Thymus (tissue), 11 donors: ENCODE measurements around the gene ACBD3. TPM values are rescaled to one million over a fixed set of nuclear protein-coding genes. Genes with fewer than 3 reads are reported as not detected.
"Not testable (repeated sequence)": the region's sequence is repeated elsewhere in the genome, so short reads cannot be mapped to it uniquely, and the experiment has no call there.

Experiments
- DNase-seq, 9 donors: peaks; one replicate each; pipeline ENCODE4 v3.0.0-alpha.2; 2013; ENCODE audit warnings: low spot score in 9 of 9, low read depth in 6 of 9, missing footprints in 1 of 9
- H3K27ac ChIP-seq, 2 donors: one replicate each; pipeline ENCODE4 v1.5.1; 2013; ENCODE audit warnings: control low read depth in 1 of 2, low read depth in 1 of 2, low read length in 1 of 2, mild to moderate bottlenecking in 1 of 2, moderate library complexity in 1 of 2
- H3K27me3 ChIP-seq, 2 donors: one replicate each; pipeline ENCODE4 v1.5.1; 2013; ENCODE audit warnings: low read length in 1 of 2; ENCODE audit not compliant: control insufficient read depth in 2 of 2, insufficient read depth in 1 of 2
- H3K36me3 ChIP-seq, 2 donors: one replicate each; pipeline ENCODE4 v1.5.1; 2013; ENCODE audit warnings: low read length in 1 of 2, mild to moderate bottlenecking in 1 of 2, moderate library complexity in 1 of 2; ENCODE audit not compliant: control insufficient read depth in 2 of 2, insufficient read depth in 2 of 2
- H3K4me1 ChIP-seq, 2 donors: one replicate each; pipeline ENCODE4 v1.5.1; 2013; ENCODE audit warnings: low read length in 2 of 2; ENCODE audit not compliant: control insufficient read depth in 2 of 2, insufficient read depth in 2 of 2
- H3K4me3 ChIP-seq, 2 donors: one replicate each; pipeline ENCODE4 v1.5.1; 2013; ENCODE audit warnings: low read length in 2 of 2, control low read depth in 1 of 2, mild to moderate bottlenecking in 1 of 2
- H3K9me3 ChIP-seq, 2 donors: one replicate each; pipeline ENCODE4 v1.5.1; 2013; ENCODE audit warnings: low read length in 1 of 2, mild to moderate bottlenecking in 1 of 2; ENCODE audit not compliant: control insufficient read depth in 2 of 2, insufficient read depth in 1 of 2
- WGBS: extraction: QIAGEN DNeasy Blood & Tissue Kit; methylation state at CpG from one replicate; pipeline ENCODE4 v1.1.7; 2013; 5-methylcytosine and 5-hydroxymethylcytosine counted together
- polyA plus RNA-seq: library from polyadenylated mRNA; stranded (reverse); fragments of 200-250 nt; gene quantifications from one replicate; pipeline ENCODE4 v1.2.3, GENCODE V29; 2013
- total RNA-seq: library from RNA; stranded (reverse); fragments of 120-200 nt; gene quantifications from one replicate; pipeline ENCODE4 v1.2.4, GENCODE V29; 2013
- donor health status: healthy.

The ACBD3 gene
- total and polyA plus RNA-seq, 2 donors, result 17.9 to 21.1 TPM

DNA sequence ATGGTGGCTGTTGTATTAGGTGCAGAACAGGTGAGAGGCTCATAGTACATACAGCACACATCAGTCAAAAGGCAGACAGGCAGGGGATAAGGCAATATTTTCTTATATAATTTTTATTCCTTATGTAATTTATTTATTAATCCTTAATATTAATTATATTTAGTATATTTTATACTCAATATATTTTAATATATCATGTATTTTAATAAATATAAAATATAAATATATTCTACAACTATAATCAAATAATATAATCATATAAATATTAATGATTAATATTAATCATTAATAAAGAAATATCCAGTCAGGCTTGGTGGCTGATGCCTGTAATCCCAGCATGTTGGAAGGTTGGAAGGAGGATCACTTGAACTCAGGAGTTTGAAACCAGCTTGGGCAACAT lies 17.7 kb upstream of the ACBD3 start:
- H3K4me1 ChIP-seq, result no peaks in the 10 kb centered on the region
- H3K36me3 ChIP-seq, result no peaks in the 10 kb centered on the region
- H3K4me3 ChIP-seq, result no peak overlapping the region
- H3K27ac ChIP-seq, result no peak overlapping the region
- H3K27me3 ChIP-seq, result no peaks in the 10 kb centered on the region
- DNase-seq, result no peak
- no peaks in the 10 kb centered on the region for H3K9me3 ChIP-seq

DNA sequence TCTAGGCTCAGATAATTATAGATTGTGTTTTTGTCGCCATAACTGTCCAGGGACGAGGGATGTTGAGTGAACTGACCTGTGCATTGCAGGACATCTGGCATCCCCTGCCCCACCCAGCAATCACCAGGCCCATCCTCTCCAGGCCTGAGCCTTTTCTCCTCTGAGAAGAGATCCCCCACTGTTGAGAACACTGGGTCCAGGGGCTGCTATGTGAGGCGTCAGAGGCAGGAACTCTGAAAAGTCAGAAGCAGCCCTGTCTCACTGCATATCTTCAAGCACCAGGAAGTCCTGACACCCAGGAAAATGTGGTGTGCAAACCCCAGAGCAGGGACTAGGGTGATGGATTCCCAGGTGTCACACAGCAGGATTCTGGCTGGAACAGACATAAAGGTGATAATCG lies 17.1 kb upstream of the ACBD3 start:
- no peak for DNase-seq
- no peaks in the 10 kb centered on the region for H3K4me1 ChIP-seq
- H3K27ac ChIP-seq, result no peak overlapping the region
- H3K27me3 ChIP-seq, result no peaks in the 10 kb centered on the region
- no peaks in the 10 kb centered on the region for H3K9me3 ChIP-seq
- H3K36me3 ChIP-seq, result no peaks in the 10 kb centered on the region
- 94% methylated on average over 4 of the region's 4 CpGs for WGBS
- no peak overlapping the region for H3K4me3 ChIP-seq

DNA sequence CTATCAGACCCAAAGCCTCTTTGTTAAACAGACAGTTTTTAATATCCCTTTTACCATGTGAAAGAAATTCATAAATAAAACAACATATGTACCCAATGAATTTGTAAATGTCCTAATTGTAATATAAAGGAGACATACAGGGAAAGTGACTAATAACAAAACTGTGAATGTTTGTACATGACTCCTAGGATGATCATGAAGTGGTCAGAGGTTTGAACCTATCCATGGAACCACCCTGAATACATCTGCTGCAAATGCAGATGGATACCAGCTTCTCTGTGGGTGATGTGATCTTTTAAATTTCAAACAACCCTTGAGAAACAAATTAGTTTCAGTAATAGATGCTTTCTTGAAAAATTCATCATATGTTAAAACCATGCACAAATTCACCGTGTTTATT lies 16.7 kb upstream of the ACBD3 start:
- 100% methylated on average over 1 of the region's 1 CpG for WGBS
- no peaks in the 10 kb centered on the region for H3K9me3 ChIP-seq
- no peaks in the 10 kb centered on the region for H3K36me3 ChIP-seq
- no peak overlapping the region for H3K27ac ChIP-seq
- no peaks in the 10 kb centered on the region for H3K4me1 ChIP-seq
- H3K4me3 ChIP-seq, result no peak overlapping the region
- no peaks in the 10 kb centered on the region for H3K27me3 ChIP-seq
- no peak for DNase-seq

DNA sequence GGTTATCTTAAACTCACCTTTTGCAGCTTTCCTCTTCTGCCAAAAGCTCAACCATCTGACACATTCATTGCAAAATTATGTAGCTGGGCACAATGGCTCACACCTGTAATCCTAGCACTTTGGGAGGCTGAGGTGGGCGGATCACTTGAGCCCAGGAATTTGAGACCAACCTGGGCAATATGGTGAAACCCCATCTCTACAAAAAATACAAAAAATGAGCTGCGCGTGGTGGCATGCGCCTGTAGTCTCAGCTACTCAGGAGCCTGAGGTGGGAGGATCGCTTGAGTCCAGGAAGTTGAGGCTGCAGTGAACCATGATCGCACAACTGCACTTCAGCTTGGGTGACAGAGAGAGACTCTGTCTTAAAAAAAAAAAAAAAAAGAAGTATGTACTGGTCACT lies 16.1 kb upstream of the ACBD3 start:
- not testable (repeated sequence) for H3K27me3 ChIP-seq
- 94% methylated on average over 6 of the region's 6 CpGs for WGBS

DNA sequence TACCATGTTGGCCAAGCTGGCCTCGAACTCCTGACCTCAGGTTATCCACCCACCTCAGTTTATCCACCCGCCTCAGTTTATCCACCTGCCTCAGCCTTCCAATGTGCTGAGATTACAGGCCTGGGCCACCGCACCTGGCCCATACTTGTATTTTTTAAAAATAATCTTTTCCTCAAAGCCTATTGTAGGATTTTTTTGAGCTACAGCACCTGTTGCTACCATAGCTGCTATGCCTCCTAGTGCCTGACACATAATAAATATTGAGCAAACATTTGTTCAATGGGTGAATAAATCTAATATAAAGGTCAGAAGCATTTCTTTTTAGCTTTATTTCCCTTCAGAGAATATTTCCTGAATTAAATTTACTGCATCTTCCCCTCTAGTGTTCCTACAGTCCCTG lies 15.7 kb upstream of the ACBD3 start:
- Histone ChIP-seq H3K27ac (no peak overlapping the region), H3K36me3 (no peaks in the 10 kb centered on the region), H3K4me3 (no peak overlapping the region), H3K9me3 (no peaks in the 10 kb centered on the region), H3K27me3 (no peaks in the 10 kb centered on the region), H3K4me1 (no peaks in the 10 kb centered on the region)
- DNase-seq, result no peak
- 97% methylated on average over 3 of the region's 3 CpGs for WGBS

More for the DNA sequence above, 16.1 kb upstream of the ACBD3 start:
- DNase-seq, H3K9me3 ChIP-seq, H3K4me1 ChIP-seq, H3K36me3 ChIP-seq, H3K27ac ChIP-seq, H3K4me3 ChIP-seq: not testable (repeated sequence)

DNA sequence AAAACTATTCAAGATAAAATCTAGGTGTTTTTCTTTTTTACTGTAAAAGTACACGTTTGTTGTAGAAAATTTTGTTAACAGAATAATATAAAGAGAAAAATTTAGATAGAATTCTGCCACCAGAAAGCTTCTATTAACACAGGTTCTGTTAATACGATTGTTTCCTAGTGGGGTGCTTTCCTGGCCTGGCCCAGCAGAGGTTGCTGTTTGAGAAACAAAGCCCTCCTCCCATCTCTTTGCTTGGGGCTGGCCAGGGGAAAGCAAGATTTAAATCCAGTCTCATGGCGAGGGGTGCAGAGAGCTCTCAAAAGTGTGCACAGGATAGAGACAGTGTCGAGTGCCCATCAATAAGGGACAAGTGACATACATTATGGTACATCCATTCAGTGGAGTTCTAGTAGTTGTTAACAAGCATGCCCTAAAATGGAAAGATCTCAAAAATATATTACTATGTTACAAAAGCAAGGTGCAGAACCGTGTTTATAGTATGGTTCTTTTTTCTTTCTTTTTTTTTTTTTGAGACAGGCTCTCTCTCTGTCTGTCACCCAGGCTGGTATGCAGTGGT lies 14.6 kb upstream of the ACBD3 start:
- no peak for DNase-seq
- Histone ChIP-seq H3K27me3 (no peaks in the 10 kb centered on the region), H3K27ac (no peak overlapping the region), H3K36me3 (no peaks in the 10 kb centered on the region), H3K9me3 (no peaks in the 10 kb centered on the region), H3K4me1 (no peaks in the 10 kb centered on the region), H3K4me3 (no peak overlapping the region)
- WGBS, result 81% methylated on average over 5 of the region's 5 CpGs

DNA sequence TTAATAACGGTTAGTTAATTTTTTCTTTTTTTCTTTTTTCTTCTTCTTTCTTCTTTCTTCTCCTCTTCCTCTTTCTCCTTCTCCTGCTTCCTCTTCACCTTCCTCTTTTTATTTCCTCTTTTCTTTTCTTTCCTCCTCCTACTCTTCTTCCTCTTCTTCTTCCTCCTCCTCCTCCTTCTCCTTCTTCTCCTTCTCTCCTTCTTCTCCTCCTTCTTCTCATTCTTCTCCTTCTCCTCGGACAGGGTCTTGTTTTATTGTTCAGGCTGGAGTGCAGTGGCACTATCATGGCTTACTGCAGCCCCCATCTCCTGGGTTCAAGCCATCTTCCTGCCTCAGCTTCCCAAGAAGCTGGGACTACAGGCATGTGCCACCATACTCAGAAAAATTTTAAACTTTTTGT lies 13.4 kb upstream of the ACBD3 start:
- Histone ChIP-seq H3K36me3 (no peaks in the 10 kb centered on the region), H3K4me3 (no peak overlapping the region), H3K27me3 (peaks cover 0 to 3% of the 10 kb centered on the region in 2 donors), H3K4me1 (no peaks in the 10 kb centered on the region), H3K27ac (no peak overlapping the region), H3K9me3 (no peaks in the 10 kb centered on the region)
- DNase-seq, result no peak
- 65% methylated on average over 2 of the region's 2 CpGs for WGBS

DNA sequence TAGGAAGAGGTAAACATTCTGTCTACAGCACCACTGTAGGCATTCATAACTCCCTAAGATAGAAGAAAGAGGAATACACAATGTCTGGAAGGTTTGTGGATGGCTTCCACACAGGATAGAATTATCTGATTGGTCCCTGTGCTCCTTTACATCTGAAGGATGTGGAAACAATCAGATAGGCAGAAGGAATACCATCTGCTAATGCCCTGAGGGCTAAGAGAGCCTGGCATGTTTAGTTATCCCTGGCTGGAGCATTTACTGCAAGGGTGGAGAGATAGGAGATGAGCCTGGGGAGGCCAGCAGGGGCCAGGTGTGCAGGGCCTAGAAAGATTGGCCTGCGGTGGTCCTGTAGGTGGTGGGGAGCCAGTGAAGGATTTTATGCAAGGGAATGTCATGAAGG lies 8.6 kb upstream of the ACBD3 start:
- Histone ChIP-seq H3K27ac (no peak overlapping the region), H3K36me3 (no peaks in the 10 kb centered on the region), H3K4me3 (no peak overlapping the region), H3K9me3 (no peaks in the 10 kb centered on the region), H3K27me3 (peaks cover 0 to 3% of the 10 kb centered on the region in 2 donors), H3K4me1 (no peaks in the 10 kb centered on the region)
- no peak for DNase-seq
- 98% methylated on average over 1 of the region's 1 CpG for WGBS

DNA sequence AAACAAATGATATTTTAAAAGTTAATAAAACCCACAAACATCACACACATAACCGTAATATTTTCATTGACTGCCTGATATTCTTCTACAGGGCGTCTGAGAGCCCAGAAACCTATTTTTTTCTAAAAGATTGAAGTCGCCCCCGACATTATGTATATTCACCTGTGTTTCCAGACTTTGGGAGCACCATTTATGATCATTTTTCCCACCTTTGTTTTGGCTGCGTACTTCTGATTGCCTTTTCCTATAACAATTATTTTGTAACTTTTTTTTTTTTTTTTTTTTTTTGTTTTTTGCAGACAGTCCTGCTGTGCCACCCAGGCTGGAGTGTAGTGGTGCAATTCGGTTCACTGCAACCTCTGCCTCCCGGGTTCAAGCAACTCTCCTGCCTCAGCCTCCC lies 839 bp upstream of the ACBD3 start:
- peak overlapping the region; percentile 78 to 100 for H3K4me3 ChIP-seq
- no peak overlapping the region for H3K27ac ChIP-seq
- H3K36me3 ChIP-seq, result no peaks in the 10 kb centered on the region
- no peak for DNase-seq
- 92% methylated on average over 7 of the region's 7 CpGs for WGBS
- no peaks in the 10 kb centered on the region for H3K9me3 ChIP-seq
- H3K4me1 ChIP-seq, result peaks cover 13% of the 10 kb centered on the region in 2 donors
- no peaks in the 10 kb centered on the region for H3K27me3 ChIP-seq

DNA sequence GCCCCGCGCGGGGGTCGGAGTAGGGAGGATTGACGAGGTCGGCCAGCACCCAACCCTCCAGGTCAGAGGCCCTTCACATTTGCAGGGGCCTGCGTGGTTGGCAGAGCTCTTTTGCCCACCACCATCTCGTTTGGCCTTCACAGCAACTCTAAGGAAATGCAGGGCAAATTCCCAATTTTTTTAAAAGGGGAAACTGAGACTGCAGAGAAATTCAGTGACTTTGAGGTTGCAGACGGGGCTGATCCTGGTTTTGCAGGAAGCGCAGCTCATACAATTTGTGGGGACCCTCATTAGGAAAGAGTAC lies 430 bp upstream of the ACBD3 start:
- DNase-seq, result peak in 1 of 9 donors; percentile 2
- H3K27ac ChIP-seq, result peak overlapping the region; percentile 74 to 94
- H3K4me3 ChIP-seq, result peak overlapping the region; percentile 78 to 100
- no peaks in the 10 kb centered on the region for H3K36me3 ChIP-seq
- no peaks in the 10 kb centered on the region for H3K27me3 ChIP-seq
- peaks cover 13% of the 10 kb centered on the region in 2 donors for H3K4me1 ChIP-seq
- 6% methylated on average over 10 of the region's 10 CpGs for WGBS
- H3K9me3 ChIP-seq, result no peaks in the 10 kb centered on the region
